BLaER1 (cell line): ENCODE measurements around the gene KLHL29.

Experiments used
- H3K27ac ChIP-seq: shearing (Covaris generic); formaldehyde crosslinking; 2 replicates; pipeline ENCODE4 v1.8.1; 2022
- H3K27me3 ChIP-seq: shearing (Covaris generic); formaldehyde crosslinking; 2 replicates; pipeline ENCODE4 v1.8.1; 2022
- H3K36me3 ChIP-seq: shearing (Covaris generic); formaldehyde crosslinking; 2 replicates; pipeline ENCODE4 v1.8.1; 2022
- H3K4me1 ChIP-seq: shearing (Covaris generic); formaldehyde crosslinking; 2 replicates; pipeline ENCODE4 v1.8.1; 2022
- H3K4me2 ChIP-seq: shearing (Covaris generic); formaldehyde crosslinking; 2 replicates; pipeline ENCODE4 v1.8.1; 2022
- H3K4me3 ChIP-seq: shearing (Covaris generic); formaldehyde crosslinking; 2 replicates; pipeline ENCODE4 v1.8.1; 2022
- H3K9ac ChIP-seq: shearing (Covaris generic); formaldehyde crosslinking; 2 replicates; pipeline ENCODE4 v1.8.1; 2022
- H3K9me3 ChIP-seq: shearing (Covaris generic); formaldehyde crosslinking; 2 replicates; pipeline ENCODE4 v1.8.1; 2022
- H4K20me1 ChIP-seq: shearing (Covaris generic); formaldehyde crosslinking; 2 replicates; pipeline ENCODE4 v1.8.1; 2022
- Cebpa-rat ChIP-seq: shearing (Covaris generic); IDR thresholded peaks from 2 replicates; pipeline ENCODE4 v1.8.1; 2022

KLHL29 gene

GRCh38 chr2:23632386-23632785 is 247.4 kb downstream of the KLHL29 start:
- Histone ChIP-seq H3K27me3 (no peaks in the 10 kb centered on the region), H3K4me1 (no peaks in the 10 kb centered on the region), H3K4me3 (no peak overlapping the region), H3K4me2 (no peak overlapping the region), H3K27ac (no peak overlapping the region), H4K20me1 (no peaks in the 10 kb centered on the region), H3K36me3 (no peaks in the 10 kb centered on the region), H3K9me3 (no peaks in the 10 kb centered on the region), H3K9ac (no peak overlapping the region)
- no peak for TF ChIP-seq Cebpa-rat

- no peaks in the 10 kb centered on the region for H3K9me3 ChIP-seq
- H3K27ac ChIP-seq = no peak overlapping the region
- no peaks in the 10 kb centered on the region for H3K36me3 ChIP-seq
- H3K4me1 ChIP-seq = no peaks in the 10 kb centered on the region
- no peak for TF ChIP-seq Cebpa-rat
- no peak overlapping the region for H3K4me3 ChIP-seq
- H4K20me1 ChIP-seq = no peaks in the 10 kb centered on the region
- H3K9ac ChIP-seq = no peak overlapping the region
- H3K4me2 ChIP-seq = no peak overlapping the region
- no peaks in the 10 kb centered on the region for H3K27me3 ChIP-seq
Observed at GRCh38 chr2:23632831-23633395, 247.9 kb downstream of the KLHL29 start.

- Histone ChIP-seq H3K4me2 (no peak overlapping the region), H3K9ac (no peak overlapping the region), H4K20me1 (no peaks in the 10 kb centered on the region)
Observed at GRCh38 chr2:23633966-23634365, 249.0 kb downstream of the KLHL29 start.

GRCh38 chr2:23635442-23636340 is 250.7 kb downstream of the KLHL29 start:
- H3K27ac ChIP-seq = no peak overlapping the region
- H3K4me2 ChIP-seq = no peak overlapping the region
- no peaks in the 10 kb centered on the region for H3K27me3 ChIP-seq
- H3K9ac ChIP-seq = no peak overlapping the region
- no peaks in the 10 kb centered on the region for H3K36me3 ChIP-seq
- TF ChIP-seq Cebpa-rat = no peak
- H4K20me1 ChIP-seq = no peaks in the 10 kb centered on the region
- H3K9me3 ChIP-seq = no peaks in the 10 kb centered on the region
- no peak overlapping the region for H3K4me3 ChIP-seq
- H3K4me1 ChIP-seq = no peaks in the 10 kb centered on the region

More at GRCh38 chr2:23633966-23634365, 249.0 kb downstream of the KLHL29 start:
- Histone ChIP-seq H3K27me3 (no peaks in the 10 kb centered on the region), H3K4me3 (no peak overlapping the region), H3K36me3 (no peaks in the 10 kb centered on the region), H3K4me1 (no peaks in the 10 kb centered on the region), H3K27ac (no peak overlapping the region), H3K9me3 (no peaks in the 10 kb centered on the region)
- no peak for TF ChIP-seq Cebpa-rat

- Histone ChIP-seq H4K20me1 (no peaks in the 10 kb centered on the region), H3K27ac (no peak overlapping the region), H3K4me1 (no peaks in the 10 kb centered on the region), H3K9me3 (no peaks in the 10 kb centered on the region), H3K4me3 (no peak overlapping the region), H3K9ac (no peak overlapping the region), H3K27me3 (no peaks in the 10 kb centered on the region), H3K4me2 (no peak overlapping the region), H3K36me3 (no peaks in the 10 kb centered on the region)
- no peak for TF ChIP-seq Cebpa-rat
Observed at GRCh38 chr2:23636426-23636825, 251.4 kb downstream of the KLHL29 start.

- Histone ChIP-seq H3K9me3 (no peaks in the 10 kb centered on the region), H3K4me3 (no peak overlapping the region), H3K27me3 (no peaks in the 10 kb centered on the region), H3K27ac (no peak overlapping the region), H4K20me1 (no peaks in the 10 kb centered on the region), H3K36me3 (no peaks in the 10 kb centered on the region), H3K4me2 (no peak overlapping the region), H3K9ac (no peak overlapping the region), H3K4me1 (no peaks in the 10 kb centered on the region)
- TF ChIP-seq Cebpa-rat = no peak
Observed at GRCh38 chr2:23637011-23637778, 252.2 kb downstream of the KLHL29 start.

GRCh38 chr2:23639406-23639982 is 254.5 kb downstream of the KLHL29 start:
- H3K27ac ChIP-seq = no peak overlapping the region
- H3K4me3 ChIP-seq = no peak overlapping the region
- no peaks in the 10 kb centered on the region for H3K4me1 ChIP-seq
- no peak for TF ChIP-seq Cebpa-rat
- no peaks in the 10 kb centered on the region for H4K20me1 ChIP-seq
- H3K36me3 ChIP-seq = no peaks in the 10 kb centered on the region
- no peaks in the 10 kb centered on the region for H3K27me3 ChIP-seq
- no peak overlapping the region for H3K9ac ChIP-seq
- H3K4me2 ChIP-seq = no peak overlapping the region
- H3K9me3 ChIP-seq = 0 out of 2 replicates have a peak, but pooled peaks cover 6% of the 10 kb centered on the region

- no peak overlapping the region for H3K27ac ChIP-seq
- H4K20me1 ChIP-seq = no peaks in the 10 kb centered on the region
- no peaks in the 10 kb centered on the region for H3K27me3 ChIP-seq
- H3K9me3 ChIP-seq = 0 out of 2 replicates have a peak, but pooled peaks cover 6% of the 10 kb centered on the region
- no peak overlapping the region for H3K4me2 ChIP-seq
- H3K4me3 ChIP-seq = no peak overlapping the region
- H3K4me1 ChIP-seq = no peaks in the 10 kb centered on the region
- no peaks in the 10 kb centered on the region for H3K36me3 ChIP-seq
- no peak overlapping the region for H3K9ac ChIP-seq
- no peak for TF ChIP-seq Cebpa-rat
Observed at GRCh38 chr2:23640711-23641110, 255.7 kb downstream of the KLHL29 start.

GRCh38 chr2:23642516-23642915 is 257.5 kb downstream of the KLHL29 start:
- no peaks in the 10 kb centered on the region for H3K27me3 ChIP-seq

More at GRCh38 chr2:23642516-23642915, 257.5 kb downstream of the KLHL29 start:
- H3K9me3 ChIP-seq = 0 out of 2 replicates have a peak, but pooled peaks cover 6% of the 10 kb centered on the region
- H3K27ac ChIP-seq = no peak overlapping the region
- H3K4me1 ChIP-seq = no peaks in the 10 kb centered on the region
- no peak overlapping the region for H3K4me3 ChIP-seq
- H4K20me1 ChIP-seq = no peaks in the 10 kb centered on the region
- H3K4me2 ChIP-seq = no peak overlapping the region
- H3K9ac ChIP-seq = no peak overlapping the region
- H3K36me3 ChIP-seq = no peaks in the 10 kb centered on the region
- no peak for TF ChIP-seq Cebpa-rat
